NCI-H226 (cell line): ENCODE data around the gene FRRS1.
"Not testable (repeated sequence)": the region's sequence is repeated elsewhere in the genome, so short reads cannot be mapped to it uniquely, and the experiment has no call there.

Experiments used
- DNase-seq: peaks from one replicate; pipeline ENCODE4 v3.0.0-alpha.2; 2015

Gene FRRS1

GRCh38 chr1:99763956-99764355 lies 2.5 kb downstream of the FRRS1 start:
- no peak for DNase-seq

DNA sequence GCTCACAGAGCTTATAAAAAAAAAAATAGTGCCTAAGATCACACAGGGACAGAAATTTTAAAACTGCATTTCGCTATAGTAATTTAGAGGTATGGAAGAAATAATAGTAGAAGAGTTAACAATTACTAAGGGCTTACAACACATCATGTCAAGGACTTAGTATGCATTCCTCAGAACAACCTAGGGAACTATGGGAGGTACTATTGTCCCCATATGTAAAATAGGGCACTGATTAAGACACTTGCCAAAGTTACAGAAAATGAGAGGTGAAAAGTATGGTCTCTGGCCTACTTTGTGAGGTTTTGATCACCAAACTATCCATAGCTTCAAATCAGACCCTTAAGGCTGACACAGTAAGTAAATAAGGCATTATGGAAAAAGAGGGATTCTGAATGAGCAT lies 4.7 kb downstream of the FRRS1 start:
- no peak for DNase-seq

DNA sequence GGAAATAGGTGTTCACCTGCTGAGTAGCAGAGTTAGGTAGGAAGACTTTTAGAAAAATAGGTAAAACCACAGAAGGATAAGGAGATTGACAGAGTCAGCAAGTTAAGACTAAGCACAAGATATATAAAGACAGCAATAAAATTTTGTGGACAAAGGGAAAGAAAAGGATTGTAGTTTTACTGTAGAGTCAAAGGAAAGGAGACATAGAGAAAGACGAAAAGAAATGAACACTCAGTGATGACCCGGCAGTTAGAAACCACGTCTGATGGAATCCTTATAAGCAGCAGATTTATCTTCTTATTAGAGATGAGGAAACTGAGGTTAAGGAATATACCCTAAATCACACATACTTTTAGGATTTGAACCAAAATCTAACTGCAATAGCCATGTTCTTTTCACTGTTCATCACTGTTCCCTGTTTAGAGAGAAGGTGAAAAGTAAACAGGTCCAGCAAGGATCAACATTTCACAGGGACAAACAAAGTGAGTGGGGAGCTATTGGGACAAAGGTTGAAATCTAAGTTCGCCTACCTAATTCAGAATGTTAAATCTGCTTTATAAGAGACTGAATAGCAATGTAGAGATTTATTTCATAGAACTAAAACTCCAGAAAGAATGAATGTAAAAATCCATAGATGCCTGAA lies 6.8 kb downstream of the FRRS1 start:
- no peak for DNase-seq

DNA sequence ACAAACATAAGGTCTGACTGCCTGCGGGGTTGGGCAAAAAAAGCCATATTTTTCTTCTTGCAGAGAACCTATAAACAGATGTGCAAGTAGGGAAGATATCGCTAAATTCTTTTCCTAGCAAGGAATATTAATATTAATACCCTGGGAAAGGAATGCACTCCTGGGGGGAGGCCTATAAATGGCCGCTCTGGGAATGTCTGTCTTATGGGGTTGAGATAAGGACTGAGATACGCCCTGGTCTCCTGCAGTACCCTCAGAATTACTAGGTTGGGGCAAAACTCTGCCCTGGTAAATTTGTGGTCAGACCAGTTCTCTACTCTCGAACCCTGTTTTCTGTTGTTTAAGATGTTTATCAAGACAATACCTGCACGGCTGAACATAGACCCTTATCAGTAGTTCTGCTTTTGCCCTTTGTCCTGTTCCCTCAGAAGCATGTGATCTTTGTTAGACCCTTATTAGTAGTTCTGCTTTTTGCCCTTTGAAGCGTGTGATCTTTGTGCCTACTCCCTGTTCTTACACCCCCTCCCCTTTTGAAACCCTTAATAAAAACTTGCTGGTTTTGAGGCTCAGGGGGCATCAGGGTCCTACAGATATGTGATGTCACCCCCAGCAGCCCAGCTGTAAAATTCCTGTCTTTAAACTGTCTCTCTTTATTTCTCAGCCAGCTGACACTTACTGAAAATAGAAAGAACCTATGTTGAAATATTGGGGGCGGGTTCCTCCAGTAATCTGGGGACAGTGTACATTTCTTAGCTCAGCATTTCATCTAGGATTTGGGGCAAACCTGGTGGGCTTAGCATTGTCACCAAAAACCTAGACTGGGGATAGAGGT lies 7.5 kb downstream of the FRRS1 start:
- not testable (repeated sequence) for DNase-seq

GRCh38 chr1:99758073-99758511 lies 8.3 kb downstream of the FRRS1 start:
- DNase-seq, result no peak

GRCh38 chr1:99756598-99756997 lies 9.8 kb downstream of the FRRS1 start:
- no peak for DNase-seq

- DNase-seq, result no peak
Observed at GRCh38 chr1:99755664-99756063, 10.8 kb downstream of the FRRS1 start.

DNA sequence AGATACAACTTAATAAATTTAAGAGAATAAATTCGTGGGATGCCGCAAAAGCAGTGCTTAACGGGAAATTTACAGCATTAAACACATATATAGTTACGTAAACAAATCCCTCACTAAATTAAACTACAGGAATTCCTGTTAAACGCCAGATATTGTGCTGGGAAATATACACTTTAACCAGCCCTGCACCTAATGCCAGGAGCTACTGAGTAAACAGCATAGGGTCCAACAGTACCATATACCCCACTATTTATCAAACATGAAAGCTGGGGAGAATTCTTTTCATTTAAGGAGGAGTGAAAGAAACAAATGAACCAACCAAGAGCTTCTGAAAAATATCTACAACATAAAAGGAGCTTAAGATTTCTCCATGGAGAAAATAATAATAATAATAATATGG lies 11.7 kb downstream of the FRRS1 start:
- no peak for DNase-seq

DNA sequence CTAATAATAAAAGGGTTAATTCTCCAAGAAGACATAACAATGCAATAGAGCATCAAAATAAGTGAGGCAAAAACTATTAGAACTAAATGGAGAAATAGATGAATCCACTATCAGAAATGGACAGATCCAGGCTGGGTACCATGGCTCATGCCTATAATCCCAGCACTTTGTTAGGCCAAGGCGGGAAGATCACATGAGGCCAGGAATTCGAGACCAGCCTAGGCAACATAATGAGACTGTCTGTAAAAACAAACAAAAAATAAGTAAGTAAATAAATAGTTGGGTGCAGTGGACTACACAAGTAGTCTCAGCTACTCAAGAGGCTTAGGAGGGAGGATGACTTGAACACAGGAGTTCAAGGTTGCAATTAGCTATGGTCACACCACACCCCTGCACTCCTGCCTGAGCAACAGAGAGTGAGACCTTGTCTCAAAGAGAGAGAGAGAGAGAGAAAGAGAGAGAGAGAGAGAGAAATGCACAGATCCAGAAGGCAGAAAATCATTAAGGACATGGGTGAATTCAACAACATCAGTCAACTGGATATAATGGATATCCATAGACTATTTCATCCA lies 12.3 kb downstream of the FRRS1 start:
- no peak for DNase-seq

DNA sequence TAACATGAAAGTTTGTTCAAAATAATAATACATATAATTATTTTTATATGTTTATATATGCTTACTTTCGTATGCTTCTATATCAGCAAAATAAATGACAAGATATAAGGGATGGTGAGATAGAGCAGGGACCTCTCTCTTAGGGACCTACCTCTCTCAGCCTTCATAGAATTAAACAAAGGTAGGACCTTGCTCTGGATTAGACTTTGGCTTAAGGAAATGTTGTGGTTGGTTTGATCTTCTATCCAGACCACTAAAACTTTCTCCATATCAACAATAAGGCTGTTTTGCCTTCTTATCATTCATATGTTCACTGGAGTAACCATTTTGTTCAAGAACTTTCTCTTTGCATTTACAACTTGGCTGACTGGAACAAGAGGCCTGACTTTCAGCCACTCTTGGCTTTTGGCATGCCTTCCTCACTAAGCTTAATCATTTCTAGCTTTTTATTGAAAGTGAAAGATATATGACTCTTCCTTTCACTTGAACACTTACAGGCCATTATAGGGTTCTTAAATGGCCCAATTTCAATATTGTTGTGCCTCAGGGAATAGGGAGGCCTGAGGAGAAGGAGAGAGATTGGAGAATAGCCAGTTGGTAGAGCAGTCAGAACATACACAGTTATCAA lies 14.4 kb downstream of the FRRS1 start:
- no peak for DNase-seq

DNA sequence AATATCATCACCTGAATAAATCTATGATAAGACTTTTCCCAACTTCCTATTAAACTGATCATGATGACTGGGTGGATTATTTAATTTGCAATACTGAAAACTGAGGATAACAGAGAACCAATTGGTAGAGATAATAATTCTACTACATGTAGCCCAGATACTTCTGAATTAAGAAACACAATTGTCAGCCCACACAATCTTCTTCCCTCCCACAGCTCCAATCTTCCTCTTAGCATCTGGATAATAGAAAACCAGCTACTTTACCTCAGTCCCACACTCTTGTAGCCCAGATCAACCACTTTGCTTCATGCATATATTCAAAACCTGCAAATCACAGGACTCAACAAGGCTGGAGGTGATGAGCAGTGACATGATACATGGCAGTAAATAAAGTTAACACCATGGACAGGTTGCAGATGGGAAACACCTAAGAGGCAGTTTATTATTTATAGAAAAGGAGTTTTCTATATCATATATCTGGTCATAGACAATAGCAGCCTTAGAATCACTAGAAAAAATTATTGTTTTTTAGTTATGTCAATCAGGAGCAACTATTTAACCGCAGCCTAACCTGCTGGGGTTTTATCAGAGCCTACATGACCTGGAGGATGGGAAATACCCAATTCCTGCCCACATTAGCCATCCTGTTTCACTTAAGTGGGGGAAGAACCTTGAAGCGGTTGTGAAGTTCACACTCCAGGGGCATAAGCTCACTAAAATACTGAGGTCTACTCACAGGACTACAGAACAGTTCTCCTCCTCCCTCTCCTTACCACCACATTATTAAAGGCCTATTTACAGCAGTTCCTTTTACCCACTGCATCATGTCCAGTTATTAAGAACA lies 16.7 kb downstream of the FRRS1 start:
- no peak for DNase-seq

- DNase-seq, result no peak
Observed at GRCh38 chr1:99748419-99748818, 18.0 kb downstream of the FRRS1 start.

DNA sequence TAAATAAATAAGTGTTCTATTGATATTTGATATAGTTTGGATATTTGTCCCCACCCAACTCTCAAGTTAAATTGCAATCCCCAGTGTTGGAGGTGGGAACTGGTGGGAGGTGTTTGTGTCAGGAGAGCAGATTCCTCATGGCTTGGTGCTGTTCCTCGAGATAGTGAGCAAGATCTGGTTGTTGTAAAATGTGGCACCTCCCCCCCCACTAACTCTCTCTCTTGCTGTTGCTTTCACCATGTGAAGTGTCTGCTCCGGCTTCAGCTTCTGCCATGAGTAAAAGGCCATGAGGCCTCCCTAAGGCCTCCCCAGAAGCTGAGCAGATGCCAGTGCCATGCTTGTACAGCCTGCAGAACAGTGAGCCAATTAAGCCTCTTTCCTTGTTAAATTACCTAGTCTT lies 20.8 kb downstream of the FRRS1 start:
- no peak for DNase-seq

DNA sequence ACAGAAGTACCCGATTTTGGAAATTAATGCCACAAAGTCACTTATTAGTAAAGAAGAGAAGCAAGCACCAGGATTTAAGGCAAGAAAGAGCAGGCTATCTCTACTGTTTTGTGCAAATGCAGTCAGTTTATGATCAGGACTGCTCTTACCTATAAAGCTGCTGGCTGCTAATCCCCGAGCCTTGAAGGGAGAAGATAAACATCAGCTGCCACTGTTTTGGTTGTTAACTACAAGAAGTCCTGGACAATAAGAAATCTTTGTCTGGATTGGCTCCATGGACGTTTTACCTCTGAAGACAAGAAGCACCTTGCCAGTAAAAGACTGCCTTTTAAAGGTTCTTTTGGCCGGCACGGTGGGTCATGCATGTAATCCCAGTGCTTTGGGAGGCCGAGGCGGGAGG lies 21.4 kb downstream of the FRRS1 start:
- DNase-seq, result no peak

GRCh38 chr1:99740141-99740540 lies 26.3 kb downstream of the FRRS1 start:
- DNase-seq, result no peak

DNA sequence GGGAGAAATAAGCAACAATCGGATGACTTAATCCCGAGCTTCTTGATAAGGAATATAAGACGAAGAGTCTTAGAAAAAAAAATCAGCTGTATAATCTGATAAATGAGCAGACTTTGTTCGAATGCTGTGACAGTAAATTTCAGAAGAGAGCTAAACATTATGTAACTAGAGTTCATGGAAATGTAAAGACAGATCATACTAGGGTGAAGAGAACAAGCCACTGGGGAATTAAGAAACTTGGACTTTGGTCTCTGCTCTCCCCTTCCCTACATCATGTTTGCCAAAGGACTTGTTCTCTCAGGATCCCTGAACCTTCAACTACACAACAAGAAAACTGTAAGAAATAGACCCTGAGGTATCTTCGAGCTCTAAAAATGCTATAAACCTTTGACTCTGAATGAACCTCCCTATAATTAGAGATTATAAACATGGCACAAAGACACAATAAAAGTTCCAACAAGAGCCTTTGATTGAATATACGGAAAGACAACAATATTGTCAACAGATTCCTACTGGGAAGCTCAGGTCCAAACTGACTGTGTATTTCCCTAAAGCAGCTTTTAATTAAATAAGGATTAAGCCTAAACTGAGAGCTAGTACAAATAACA lies 27.5 kb downstream of the FRRS1 start:
- no peak for DNase-seq

GRCh38 chr1:99737016-99737415 lies 29.4 kb downstream of the FRRS1 start:
- DNase-seq, result peak; percentile 37

- no peak for DNase-seq
Observed at GRCh38 chr1:99735852-99736251, 30.6 kb downstream of the FRRS1 start.

DNA sequence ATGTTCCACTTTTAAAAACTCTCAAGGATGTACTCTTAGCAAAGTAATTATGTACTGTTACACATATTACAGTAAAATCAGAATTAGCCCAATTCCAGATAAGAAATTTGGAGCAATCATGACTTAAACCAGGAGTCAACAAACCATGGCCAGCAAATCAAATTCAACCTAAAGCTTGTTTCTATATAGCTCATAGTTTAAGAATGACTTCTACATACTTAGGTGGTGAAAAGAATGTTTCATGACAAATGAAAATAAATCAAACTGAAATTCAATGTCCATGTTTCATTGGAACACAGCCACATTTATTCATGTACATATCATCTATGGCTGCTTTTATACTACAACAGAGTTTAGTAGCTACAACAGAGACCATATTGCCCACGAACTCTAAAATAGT lies 35.1 kb downstream of the FRRS1 start:
- peak; percentile 73 for DNase-seq

- no peak for DNase-seq
Observed at GRCh38 chr1:99728494-99729235, 37.8 kb downstream of the FRRS1 start.

- peak; percentile 86 for DNase-seq
Observed at GRCh38 chr1:99727575-99728185, 38.8 kb downstream of the FRRS1 start.
